Activated B cell treated with CpG ODN at 0.5 μM for 24 hours (primary cell): ENCODE results near the gene FAM171A2. TPM values are rescaled to one million over a fixed set of nuclear protein-coding genes. Genes with fewer than 3 reads are reported as not detected.

Experiments
- ATAC-seq: fragments of 200-7000 bp; cut with Tn5 transposase; one replicate; pipeline ENCODE4 v1.10.0; 2021; ENCODE audit warnings: low read depth, mild to moderate bottlenecking, moderate library complexity
- CTCF ChIA-PET: fragments of 350-600 bp; sonication (Branson Sonifier 250); formaldehyde crosslinking; loops from one replicate; lab custom pipeline; 2021; ENCODE audit warnings: antibody characterized with exemption; lab: Charles Lee
- POLR2A ChIA-PET: fragments of 350-600 bp; sonication (Branson Sonifier 250); formaldehyde crosslinking; loops from one replicate; lab custom pipeline; 2021; ENCODE audit warnings: antibody characterized with exemption; lab: Charles Lee
- DNase-seq: peaks from one replicate; pipeline ENCODE4 v3.0.0; 2022
- H3K27ac Mint-ChIP-seq: one replicate; pipeline ENCODE4 v1.8.0; 2020; ENCODE audit warnings: mixed read lengths
- H3K27me3 Mint-ChIP-seq: one replicate; pipeline ENCODE4 v1.8.0; 2021; ENCODE audit warnings: mixed read lengths
- H3K36me3 Mint-ChIP-seq: one replicate; pipeline ENCODE4 v1.8.0; 2021; ENCODE audit warnings: low read depth, mixed read lengths
- H3K4me1 Mint-ChIP-seq: one replicate; pipeline ENCODE4 v1.8.0; 2021; ENCODE audit warnings: mixed read lengths
- H3K4me3 Mint-ChIP-seq: one replicate; pipeline ENCODE4 v1.8.0; 2020; ENCODE audit warnings: mild to moderate bottlenecking, mixed read lengths
- H3K9me3 Mint-ChIP-seq: one replicate; pipeline ENCODE4 v1.8.0; 2020; ENCODE audit warnings: mixed read lengths
- CTCF ChIP-seq: fragments of 200-600 bp; IDR thresholded peaks from one replicate; pipeline ENCODE4 v1.8.0; 2022; ENCODE audit warnings: antibody characterized with exemption, mild to moderate bottlenecking
- intact Hi-C: fragments of 100-400 bp; cut with micrococcal nuclease; formaldehyde crosslinking; loops from one replicate; pipeline ENCODE4 v1.15.1; 2024
- total RNA-seq: library from RNA; stranded (reverse); gene quantifications from 2 replicates; pipeline ENCODE4 v1.2.3, GENCODE V29; 2022

Gene FAM171A2
- total RNA-seq, 1 donor from 2014 or later = 0.75 TPM

- ChIA-PET CTCF (interaction anchor here (0.8 to 1.4 kb wide), 2 partner anchors 17 to 31 kb away, joined by 3 read pairs; partner anchors contain the start of gene GRN), POLR2A (interaction anchor here (0.6 kb wide), 1 partner anchor 78 kb away, joined by 5 read pairs; no protein-coding TSS in a partner anchor)
- Mint-ChIP-seq H3K27ac (no peak overlapping the region), H3K36me3 (no peaks in the 10 kb centered on the region), H3K4me1 (peaks cover 26% of the 10 kb centered on the region), H3K27me3 (peaks cover 46% of the 10 kb centered on the region), H3K4me3 (peak overlapping the region; percentile 50), H3K9me3 (peaks cover 2% of the 10 kb centered on the region)
- intact Hi-C loops = no loop called here
- no peak for TF ChIP-seq CTCF
- ATAC-seq (no peak), DNase-seq (no peak)
Observed at GRCh38 chr17:44314031-44314430, 49.6 kb downstream of the FAM171A2 start.

- CTCF ChIA-PET = no interaction called here
- ATAC-seq = no peak
- Mint-ChIP-seq H3K9me3 (peaks cover 2% of the 10 kb centered on the region), H3K36me3 (no peaks in the 10 kb centered on the region), H3K27me3 (peaks cover 46% of the 10 kb centered on the region), H3K4me3 (no peak overlapping the region), H3K27ac (peak overlapping the region; percentile 27), H3K4me1 (peaks cover 31% of the 10 kb centered on the region)
- intact Hi-C loops = no loop called here
- no peak for TF ChIP-seq CTCF
- POLR2A ChIA-PET = no interaction called here
- no peak for DNase-seq
Observed at GRCh38 chr17:44312396-44313104, 51.1 kb downstream of the FAM171A2 start.

GRCh38 chr17:44311562-44312181 is 52.0 kb downstream of the FAM171A2 start:
- Mint-ChIP-seq H3K9me3 (no peaks in the 10 kb centered on the region), H3K27me3 (peaks cover 49% of the 10 kb centered on the region), H3K36me3 (no peaks in the 10 kb centered on the region), H3K27ac (no peak overlapping the region), H3K4me1 (peaks cover 34% of the 10 kb centered on the region), H3K4me3 (no peak overlapping the region)
- ATAC-seq = no peak
- DNase-seq = no peak
- POLR2A ChIA-PET = no interaction called here
- CTCF ChIA-PET = no interaction called here
- intact Hi-C loops = no loop called here
- TF ChIP-seq CTCF = no peak

GRCh38 chr17:44310609-44311376 is 52.9 kb downstream of the FAM171A2 start:
- no peak for ATAC-seq
- DNase-seq = no peak
- intact Hi-C loops = no loop called here
- Mint-ChIP-seq H3K36me3 (no peaks in the 10 kb centered on the region), H3K9me3 (no peaks in the 10 kb centered on the region), H3K4me3 (no peak overlapping the region), H3K27ac (no peak overlapping the region), H3K27me3 (peaks cover 48% of the 10 kb centered on the region), H3K4me1 (peaks cover 28% of the 10 kb centered on the region)
- ChIA-PET POLR2A (no interaction called here), CTCF (interaction anchor here (1.7 kb wide), 1 partner anchor 101 kb away, joined by 8 read pairs; no protein-coding TSS in a partner anchor)
- TF ChIP-seq CTCF = no peak
